ENCODE data around the gene DDX21.

DNA sequence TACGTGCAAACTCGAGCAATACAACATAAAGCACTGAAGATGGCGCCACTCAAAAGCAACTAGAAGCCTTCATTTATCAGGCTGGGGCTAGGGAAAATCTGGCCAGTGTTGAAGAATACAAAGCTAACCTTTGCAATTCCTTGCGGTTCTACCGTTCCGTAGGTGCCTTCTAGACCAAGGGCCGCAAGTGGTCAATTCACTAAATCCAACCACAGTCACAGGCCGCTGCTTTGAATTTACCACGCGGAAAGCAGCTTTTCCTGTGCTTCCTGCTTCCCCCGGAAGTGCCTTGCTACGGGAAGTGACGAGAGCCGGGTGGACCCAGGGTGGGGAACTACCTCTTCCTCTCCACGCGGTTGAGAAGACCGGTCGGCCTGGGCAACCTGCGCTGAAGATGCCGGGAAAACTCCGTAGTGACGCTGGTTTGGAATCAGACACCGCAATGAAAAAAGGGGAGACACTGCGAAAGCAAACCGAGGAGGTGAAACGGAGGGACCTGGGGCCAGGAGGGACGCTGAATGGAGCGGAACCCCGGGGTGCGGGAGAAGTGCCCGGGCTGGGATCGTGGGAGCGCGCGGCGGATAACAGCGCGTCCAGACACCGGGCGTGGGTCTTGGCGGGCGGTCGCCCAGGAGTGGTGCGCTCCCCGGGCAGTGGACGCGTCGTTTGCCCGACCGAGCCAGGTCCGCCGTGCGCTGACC, at the start of gene DDX21:
- TF ChIP-seq CTCF (IDR thresholded peaks at IDR 0.05) (peak; percentile 24 to 65 (median 48)), POLR2A (IDR thresholded peaks at IDR 0.05) (peak in 3 of 4 donors; percentile 40 to 88 (median 78))
